ENCODE data around the gene LCP1.

Gene LCP1

GRCh38 chr13:46154136-46154801, 27.7 kb downstream of the LCP1 start:
- FAIRE-seq = no peak

DNA sequence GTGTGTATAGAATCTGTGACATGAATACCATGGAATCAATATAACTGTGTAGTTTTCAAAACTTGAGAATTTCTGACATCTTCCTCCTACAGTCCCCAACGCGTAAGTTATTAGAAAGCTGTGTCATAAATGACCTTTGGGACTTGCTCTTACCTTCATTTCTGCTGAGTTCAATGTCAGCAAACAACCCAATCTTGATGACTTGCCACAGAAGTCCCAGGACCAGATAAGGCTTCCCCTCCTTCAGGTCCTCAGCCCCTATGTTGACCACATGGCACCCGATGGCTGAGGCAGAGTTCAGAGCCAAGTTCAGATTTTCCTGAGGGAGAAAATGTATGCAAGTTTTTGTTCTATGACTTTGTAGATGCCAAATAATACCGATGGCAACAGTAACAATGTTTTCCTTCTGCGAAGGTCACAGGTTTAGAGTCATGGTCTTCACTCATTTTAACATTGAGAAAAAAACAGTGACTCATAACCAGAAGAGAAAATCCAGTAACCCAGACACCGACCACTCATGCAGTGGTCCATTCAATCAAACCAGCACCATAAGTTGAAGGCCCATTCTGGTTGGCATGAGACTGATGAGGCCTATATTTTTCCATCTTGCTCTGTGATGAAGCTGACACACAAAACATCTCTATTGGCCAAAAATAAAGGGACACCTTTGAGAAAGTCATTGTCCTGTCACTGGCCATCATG, 29.2 kb downstream of the LCP1 start:
- no peak for FAIRE-seq

DNA sequence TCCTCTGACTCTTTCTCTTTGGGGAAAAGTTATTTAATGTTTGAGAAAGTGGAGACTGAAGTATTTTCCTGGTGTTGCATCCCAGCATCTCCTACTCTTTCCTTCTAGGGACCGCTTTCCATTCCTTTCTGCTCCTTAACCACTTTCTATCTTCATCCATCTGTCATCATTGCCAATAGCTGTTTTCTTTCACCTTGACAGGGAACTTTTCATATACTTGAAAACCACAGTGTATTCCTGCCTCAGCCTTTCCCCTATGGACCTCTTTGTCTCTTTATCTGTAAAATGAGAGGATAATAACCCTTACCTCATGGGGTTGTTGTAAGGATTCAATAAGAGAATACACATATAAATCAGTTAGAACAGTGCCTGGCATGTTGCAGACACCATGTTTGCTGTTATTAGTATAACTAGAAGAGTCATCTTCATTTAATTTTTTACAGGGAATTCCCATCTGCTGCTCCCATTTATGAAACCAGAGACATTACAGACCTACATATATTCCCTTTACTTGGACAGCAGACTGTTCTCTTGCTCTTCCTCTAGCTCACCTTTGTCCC, 31.8 kb downstream of the LCP1 start:
- no peak for FAIRE-seq

DNA sequence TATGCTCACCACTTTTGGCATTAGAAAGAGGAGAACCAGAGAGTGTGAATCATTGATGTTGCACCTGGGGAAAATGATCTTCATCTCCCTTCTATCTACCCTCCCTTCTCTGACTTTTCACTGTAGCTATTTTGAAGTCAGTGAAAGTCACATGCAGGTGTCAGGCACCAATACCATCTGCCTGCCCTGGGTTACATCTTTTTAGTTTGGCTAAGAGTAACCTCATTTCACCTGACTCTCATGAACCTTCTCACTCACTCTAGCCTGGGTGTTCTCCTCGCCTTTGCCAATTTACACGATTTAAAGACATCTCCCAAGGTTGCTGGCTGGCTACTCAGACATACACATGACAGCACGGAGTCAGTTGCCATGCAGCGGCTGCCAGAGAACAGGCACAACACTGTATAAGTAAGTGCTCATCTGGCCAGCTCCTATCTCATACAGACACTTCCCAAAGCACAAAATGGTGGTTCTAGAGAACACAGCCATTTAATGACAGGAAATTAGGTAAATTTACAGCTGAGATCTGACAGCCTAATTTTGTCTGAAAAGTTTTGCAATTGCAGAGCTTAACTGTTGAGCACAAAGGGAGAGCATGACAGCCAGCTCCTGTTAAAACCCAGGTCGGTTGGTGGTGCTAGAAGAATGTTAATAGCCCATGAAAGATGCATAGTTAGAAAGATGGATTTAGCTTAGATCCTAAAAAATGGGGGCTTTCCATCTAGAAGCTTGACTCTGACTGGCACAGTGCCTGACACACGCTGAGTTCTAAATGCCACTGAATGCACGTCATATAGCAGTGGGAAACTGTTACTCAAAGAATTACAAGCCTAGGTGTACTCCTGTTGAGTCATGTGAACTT, 32.5 kb downstream of the LCP1 start:
- FAIRE-seq = no peak

DNA sequence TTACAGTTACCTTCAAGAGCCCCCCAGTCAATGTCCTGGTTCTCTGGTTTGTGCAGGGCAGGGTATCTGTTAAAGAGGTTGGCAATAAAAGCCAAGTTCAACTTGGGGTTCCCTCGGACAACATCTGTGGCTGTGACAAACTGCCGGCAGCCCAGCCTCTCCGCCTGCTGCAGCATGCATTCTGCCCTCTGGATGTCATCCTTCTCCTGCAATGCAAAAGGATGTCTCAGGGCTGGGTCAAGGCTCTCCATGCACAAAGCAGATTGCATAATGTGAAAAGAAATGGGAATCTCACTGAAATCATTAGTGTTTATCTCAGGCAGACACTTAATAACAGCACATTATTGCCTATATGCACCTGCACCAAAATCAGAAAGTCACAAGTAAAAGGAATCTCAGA, 35.1 kb downstream of the LCP1 start:
- FAIRE-seq = no peak

DNA sequence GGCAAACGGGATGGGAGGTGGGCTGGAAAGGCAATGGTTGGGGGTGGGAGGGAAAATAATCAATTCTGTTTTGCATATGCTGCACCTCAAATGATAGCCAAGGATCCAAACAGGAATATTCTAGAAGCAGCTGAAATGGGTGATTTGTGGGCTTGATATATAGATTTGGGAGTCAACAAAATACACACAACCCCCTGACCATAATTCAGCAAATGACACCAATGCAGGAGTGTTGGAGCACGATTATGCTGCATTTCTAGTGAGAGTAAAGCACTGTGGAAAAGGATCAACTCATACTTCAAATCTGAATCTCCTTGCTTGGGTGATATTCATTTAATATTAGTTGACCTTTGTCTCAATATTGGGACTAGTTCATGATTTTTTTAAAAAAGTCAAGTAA, 36.0 kb downstream of the LCP1 start:
- FAIRE-seq = no peak

DNA sequence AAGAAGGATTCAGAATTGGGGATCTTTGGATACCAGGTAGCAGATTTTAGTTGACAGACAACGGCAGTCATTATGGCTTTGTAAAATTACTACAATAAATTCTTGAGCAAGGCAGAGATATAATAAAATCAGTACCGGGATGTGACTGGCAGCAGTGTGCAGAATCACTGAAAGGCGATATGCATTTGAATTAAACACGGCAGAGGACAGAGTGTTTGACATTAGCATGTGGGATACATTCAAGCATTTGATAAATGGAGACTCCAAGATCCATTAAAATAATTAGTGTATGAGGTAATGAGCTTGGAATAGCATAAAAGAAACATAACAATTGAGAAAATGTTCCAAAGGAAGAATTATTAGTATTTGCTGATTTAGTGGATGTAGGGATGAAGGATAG, 36.8 kb downstream of the LCP1 start:
- no peak for FAIRE-seq

DNA sequence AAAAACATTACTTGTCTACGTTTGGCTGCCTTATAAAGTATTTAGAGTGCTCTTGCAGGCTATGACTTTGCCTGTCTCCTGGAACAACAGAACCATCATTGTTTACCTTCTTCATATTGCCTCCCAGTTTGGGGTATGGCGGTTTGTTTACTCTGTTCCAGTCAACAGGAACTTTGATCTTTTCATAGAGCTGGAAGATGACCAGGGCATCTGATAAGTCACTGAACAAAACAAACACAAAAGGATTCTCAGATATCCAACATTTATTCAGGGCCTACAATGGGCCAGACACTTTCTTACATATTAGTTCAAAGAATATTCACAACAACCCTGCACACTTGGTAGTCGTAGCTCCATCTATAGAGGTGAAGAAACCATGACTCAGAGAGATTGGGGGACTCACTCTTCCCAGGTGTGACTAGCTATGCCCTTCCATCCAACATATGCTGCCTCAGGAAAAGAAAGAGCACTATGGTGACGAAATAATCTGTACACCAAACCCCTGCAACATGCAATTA, 38.7 kb downstream of the LCP1 start:
- no peak for FAIRE-seq

- FAIRE-seq = no peak
Observed at GRCh38 chr13:46142776-46143175, 39.2 kb downstream of the LCP1 start.

- FAIRE-seq = no peak
Observed at GRCh38 chr13:46140044-46140443, 41.9 kb downstream of the LCP1 start.

GRCh38 chr13:46137627-46138317, 44.2 kb downstream of the LCP1 start:
- no peak for FAIRE-seq

GRCh38 chr13:46136688-46137087, 45.3 kb downstream of the LCP1 start:
- FAIRE-seq = no peak

DNA sequence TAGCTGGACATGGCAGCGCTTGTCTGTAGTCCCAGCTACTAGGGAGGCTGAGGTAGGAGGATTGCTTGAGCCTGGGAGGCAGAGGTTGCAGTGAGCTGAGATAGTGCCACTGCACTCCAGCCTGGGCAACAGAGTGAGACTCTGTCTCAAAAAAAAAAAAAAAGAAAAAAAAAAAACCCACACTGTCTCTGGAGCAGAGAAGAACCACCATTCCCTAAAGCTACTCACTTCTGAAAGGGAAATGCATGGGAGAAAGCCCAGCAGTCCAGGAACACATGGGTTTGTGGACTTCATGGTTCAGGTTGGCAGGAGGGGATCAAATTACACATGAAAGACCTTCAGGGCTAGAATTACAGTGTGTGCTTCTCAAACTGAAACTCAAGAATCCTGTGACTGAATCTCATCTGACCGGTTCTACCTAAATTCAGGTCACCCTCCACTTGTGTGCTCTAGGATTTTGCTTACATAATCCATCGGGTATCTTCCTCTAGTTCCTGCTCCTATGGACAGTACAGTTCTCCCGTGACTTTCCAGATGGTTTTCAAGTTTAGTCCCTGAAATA, 46.9 kb downstream of the LCP1 start:
- FAIRE-seq = no peak

DNA sequence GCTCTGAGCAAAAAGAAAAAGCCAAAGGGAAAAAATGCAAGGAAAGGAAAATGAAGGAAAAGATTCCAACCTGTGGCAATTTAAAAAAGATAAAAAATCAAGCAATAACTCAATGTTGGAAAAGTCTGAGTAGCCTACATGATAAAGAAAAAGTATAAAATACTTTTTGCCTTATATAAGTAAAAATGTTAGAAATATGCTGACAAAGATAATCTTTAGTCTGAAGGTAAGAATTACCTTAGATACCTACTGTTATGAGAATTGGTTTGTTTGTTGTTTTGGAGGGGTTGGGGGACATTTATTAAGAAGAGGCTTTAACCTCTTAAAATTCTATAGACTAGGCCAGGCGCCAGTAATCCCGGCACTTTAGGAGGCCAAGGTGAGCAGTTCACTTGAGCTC, 47.5 kb downstream of the LCP1 start:
- no peak for FAIRE-seq

GRCh38 chr13:46132109-46132508, 49.9 kb downstream of the LCP1 start:
- no peak for FAIRE-seq

DNA sequence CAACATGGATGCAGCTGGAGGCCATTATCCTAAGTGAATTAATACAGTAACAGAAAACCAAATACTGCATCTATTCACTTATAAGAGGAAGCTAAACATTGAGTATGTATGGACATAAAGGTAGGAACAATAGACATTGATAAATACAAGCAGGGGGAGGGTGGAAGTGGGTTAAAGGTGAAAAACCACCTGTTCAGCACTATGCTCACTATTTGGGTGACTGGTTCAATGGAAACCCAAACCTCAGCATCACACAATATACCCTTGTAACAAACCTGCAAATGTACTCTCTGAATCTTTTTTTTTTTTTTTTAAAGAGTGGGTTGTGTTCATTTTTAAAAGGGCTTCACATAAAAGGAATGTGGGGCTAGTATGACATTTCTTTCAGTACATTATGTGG, 50.3 kb downstream of the LCP1 start:
- no peak for FAIRE-seq

DNA sequence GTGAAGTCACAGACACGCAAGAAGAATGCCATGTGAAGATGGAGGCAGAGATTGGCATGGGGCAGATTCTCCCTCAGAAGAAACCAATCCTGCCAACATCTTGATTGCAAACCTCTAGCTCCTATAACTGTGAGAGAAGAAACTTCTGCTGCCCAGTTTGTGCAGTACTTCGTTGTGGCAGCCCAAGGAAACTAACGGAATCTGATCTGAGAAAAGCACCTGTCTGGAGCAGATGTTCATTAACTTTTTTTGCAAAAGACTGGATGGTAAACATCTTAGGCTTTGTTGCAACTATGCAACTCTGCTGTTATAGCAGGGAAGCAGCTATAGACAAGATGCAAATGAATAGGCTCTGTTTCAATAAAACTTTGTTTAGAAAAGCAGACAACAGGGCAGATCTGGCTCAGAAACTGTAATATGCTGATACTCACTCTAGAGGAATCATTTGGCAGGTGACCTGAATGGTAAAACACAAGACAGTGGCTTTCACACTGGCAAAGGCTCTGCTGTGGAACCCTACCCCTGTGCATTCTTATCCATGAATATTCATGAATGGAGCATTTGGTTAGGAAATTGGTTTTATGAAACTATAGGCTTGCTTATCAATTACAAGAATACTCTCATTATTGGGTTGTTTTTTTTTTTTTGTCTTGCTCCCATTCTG, 51.9 kb downstream of the LCP1 start:
- FAIRE-seq = no peak

- no peak for FAIRE-seq
Observed at GRCh38 chr13:46129124-46129523, 52.9 kb downstream of the LCP1 start.

DNA sequence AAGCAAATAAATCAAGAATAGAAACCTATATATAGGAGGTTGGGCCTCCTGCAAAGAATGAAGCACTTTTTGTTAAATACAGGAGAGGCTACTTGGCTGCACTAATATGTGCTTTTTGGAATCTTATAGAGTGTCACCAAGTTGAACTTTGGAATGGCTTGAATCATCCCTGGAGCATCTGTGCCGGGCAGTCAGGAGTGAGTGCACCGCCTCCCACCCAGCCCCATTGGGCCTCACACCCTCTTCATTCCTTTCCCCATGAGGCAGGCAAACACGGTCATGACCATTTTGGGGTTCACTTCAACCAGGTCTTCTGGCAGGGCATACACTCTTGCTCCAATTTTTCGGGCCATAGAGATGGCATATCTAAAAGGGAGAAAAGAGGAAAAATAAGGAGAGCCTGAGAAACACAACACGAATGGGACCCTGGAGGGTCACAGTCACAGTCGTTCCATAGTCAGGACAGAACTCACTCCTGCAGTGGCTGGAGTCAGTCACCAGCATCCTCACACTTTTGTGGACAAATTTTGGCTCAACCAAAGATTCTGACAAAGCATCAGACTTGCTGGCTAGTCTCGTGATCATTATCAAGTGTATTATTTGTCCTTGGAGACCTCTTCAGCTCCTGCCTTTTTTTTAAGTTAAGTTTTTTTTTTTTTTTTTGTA, 54.5 kb downstream of the LCP1 start:
- no peak for FAIRE-seq

DNA sequence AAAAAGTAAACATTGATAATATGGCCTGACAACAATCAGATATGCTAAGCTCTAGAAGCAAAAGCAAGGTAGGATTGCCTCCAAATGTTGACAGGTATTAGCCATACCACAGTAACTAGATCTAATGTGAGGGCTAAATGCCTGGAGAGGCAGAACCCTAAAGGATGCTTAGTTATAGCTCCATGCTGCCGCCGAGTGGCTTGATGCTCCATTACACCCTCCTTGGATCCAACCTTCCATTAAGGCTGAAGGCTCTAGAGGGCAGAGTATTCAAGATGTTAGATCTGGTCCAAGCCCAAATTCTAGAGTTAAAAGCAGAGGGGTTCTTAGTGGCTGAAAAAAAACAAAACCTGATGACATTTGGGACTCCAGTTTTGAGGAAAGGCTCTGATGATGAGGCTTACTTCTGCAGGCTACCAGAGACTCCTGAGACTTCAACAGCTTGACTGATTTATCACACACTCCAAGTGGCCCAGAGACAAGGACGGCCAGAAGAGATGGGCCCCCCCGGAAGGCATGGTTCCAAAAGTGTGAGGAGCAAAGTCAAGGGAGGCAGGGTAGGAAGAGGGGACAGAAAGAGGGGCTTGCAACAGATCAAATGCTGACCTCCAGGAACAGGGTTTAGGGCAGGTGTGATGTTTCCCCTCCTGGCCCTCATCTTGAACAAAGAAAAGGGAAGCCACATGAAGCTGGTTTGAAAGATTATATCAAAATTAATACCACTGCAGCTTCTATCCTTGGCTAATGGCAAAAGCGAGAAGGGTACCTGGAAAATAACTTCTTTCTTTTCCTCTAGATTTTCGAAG, 55.2 kb downstream of the LCP1 start:
- FAIRE-seq = no peak
